ENCODE measurements around the gene TBC1D20.

The TBC1D20 gene

GRCh38 chr20:418858-419365 is 43.4 kb downstream of the TBC1D20 start:
- no peak for DNase-seq

DNA sequence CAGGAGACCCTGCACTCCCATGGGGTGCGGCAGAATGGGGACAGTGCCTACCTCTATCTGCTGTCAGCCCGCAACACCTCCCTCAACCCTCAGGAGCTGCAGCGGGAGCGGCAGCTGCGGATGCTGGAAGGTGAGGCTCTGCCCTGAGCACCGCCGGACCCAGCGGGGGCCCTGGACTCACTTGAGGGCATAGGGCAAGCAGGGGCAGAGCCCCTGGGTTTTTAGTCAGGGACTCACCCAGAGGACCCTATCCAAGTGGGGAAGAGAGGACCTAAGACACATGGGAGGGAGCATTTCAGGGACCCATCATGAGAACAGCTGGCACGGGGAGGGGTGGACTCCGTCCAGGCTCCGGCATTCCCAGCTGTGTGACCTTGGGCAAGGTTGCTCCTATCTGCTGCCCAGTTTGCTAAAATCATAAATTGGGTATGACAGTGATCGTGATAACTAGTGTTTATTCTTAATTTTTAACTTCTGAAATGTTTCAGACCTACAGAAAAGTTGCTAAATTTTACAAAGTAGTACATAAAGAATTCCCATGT is 44.5 kb downstream of the TBC1D20 start:
- DNase-seq = no peak

DNA sequence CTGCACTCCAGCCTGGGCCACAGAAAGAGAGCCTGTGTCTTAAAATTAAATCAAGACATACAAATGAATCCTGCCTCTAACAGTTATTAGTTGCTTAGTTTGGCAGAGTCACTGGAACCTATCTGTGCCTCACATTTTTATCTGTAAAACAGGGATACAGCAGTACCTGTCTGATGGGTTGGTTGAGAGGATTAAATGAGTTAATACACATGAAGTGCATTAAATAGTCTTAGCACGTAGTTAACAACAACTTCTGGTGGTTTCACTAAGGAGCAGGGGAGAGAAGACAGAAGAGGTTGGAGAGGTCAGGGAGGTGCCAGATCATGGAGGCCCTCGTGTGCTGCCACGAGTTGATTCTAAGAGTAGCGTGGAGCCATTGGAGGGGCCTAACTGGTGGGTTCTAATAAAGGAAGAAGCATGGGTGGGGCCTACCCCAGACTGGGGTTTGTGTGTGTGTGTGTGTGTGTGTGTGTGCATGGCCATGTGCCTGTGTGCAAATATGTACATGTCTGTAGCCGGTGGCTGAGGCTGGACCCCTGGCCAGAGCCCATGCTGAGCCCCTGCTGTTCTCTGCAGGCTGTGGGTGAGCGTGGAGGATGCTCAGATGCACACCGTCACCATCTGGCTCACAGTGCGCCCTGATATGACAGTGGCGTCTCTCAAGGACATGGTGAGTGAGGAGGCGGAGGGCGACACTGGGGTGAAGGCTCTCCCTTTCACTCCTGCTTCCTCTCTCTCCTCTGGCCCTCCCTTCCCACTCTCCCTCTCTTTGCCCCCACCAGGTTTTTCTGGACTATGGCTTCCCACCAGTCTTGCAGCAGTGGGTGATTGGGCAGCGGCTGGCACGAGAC is 45.2 kb downstream of the TBC1D20 start:
- no peak for DNase-seq

GRCh38 chr20:415820-416322 is 46.5 kb downstream of the TBC1D20 start:
- no peak for DNase-seq

- no peak for DNase-seq
Observed at GRCh38 chr20:414161-414560, 48.2 kb downstream of the TBC1D20 start.

DNA sequence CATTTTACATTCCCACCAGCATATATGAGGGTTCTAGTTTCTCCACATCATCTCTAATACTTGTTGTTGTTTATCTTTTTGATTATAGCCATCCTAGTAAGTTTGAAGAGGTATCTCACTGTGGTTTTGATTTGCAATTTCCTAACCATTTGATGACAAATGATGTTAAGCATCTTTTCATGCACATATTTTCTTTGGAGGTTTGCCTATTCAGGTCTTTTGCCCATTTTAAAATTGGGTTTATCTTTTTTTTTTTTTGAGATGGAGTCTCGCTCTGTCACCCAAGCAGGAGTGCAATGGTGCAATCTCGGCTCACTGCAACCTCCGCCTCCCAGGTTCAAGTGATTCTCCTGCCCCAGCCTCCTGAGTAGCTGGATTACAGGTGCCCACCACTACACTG is 50.3 kb downstream of the TBC1D20 start:
- DNase-seq = no peak

- DNase-seq = no peak
Observed at GRCh38 chr20:409697-410559, 52.4 kb downstream of the TBC1D20 start.

- no peak for DNase-seq
Observed at GRCh38 chr20:408843-409696, 53.3 kb downstream of the TBC1D20 start.

DNA sequence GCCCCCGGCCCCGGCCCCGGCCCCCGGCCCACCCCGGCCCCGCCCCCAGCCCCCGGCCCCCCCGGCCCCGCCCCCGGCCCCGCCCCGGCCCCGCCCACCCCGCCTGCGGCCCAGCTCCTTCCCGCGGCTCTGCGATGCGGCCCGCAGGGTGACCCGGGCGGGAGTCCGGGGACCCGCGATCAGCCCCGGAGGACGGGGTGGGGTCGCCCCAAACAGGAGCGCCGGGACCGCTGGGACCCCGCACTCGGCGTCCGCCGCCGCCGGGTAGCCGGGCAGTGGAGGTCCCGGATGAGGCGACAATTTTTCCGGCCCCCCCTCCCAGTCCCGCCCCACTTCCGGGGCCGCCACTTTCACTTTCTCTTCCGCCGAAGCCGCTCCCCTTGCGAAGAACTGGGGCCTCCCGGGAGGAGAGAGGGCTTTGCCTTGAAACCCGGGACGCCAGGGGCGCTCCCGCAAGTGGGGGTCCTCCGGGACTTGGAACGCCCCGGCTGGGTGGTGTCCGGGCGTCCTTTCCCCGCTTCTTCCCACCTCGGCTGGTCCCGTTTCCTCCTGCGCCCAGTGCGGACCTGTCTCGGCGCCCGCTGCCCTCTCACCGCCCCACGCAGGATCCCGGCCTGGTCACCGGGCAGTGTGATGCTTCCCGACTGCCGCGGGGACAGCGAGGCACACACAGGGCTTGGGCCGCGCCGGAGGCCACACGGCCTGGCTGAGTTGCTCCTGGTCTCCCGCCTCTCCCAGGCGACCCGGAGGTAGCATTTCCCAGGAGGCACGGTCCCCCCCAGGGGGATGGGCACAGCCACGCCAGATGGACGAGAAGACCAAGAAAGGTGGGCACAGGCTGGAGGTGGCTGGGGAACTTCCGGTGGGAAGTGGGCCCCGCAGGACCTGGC is 54.1 kb downstream of the TBC1D20 start, which contains the start of gene RBCK1:
RBCK1 (plus strand) TSS at position 347 of the 890 bp plus-strand sequence; CDS start at position 806, 459 bp downstream.
- peak; percentile 85 for DNase-seq

- peak; percentile 62 for DNase-seq
Observed at GRCh38 chr20:407133-407952, 55.0 kb downstream of the TBC1D20 start.

GRCh38 chr20:406200-407132 is 55.9 kb downstream of the TBC1D20 start:
- no peak for DNase-seq

GRCh38 chr20:404088-404487 is 58.2 kb downstream of the TBC1D20 start:
- no peak for DNase-seq

GRCh38 chr20:403582-403957 is 58.8 kb downstream of the TBC1D20 start:
- no peak for DNase-seq

- DNase-seq = no peak
Observed at GRCh38 chr20:402898-403581, 59.3 kb downstream of the TBC1D20 start.

- DNase-seq = no peak
Observed at GRCh38 chr20:402496-402885, 59.8 kb downstream of the TBC1D20 start.

GRCh38 chr20:401682-402495 is 60.4 kb downstream of the TBC1D20 start:
- no peak for DNase-seq

All from effector CD4-positive, alpha-beta T cell (primary cell).